ENCODE measurements around the gene VENTX. TPM values are rescaled to one million over a fixed set of nuclear protein-coding genes. Genes with fewer than 3 reads are reported as not detected.
A peak's percentile ranks its signal among the peaks of the same experiment; 100 is the strongest.

The VENTX gene
- polyA plus RNA-seq, 3 donors, result 1.4 to 56.0 (median 1.6) TPM

DNA sequence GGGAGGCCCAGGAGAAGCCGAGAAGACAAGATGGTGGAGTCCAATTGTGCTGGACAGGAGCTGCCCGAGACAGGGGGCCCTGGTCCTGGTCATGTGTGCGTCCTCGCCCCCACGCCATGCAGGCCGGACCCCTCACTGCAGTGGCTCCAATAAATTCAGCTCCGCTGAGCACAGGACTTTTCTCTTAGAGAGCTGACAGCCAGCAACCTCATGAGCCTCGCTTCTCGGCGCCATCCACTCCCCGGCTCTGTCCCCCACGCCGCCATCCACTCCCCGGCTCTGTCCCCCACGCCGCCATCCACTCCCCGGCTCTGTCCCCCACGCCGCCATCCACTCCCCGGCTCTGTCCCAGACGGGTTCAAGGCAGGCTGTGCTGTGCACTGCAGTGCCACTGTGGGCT, 10.4 kb upstream of the VENTX start:
- no peak overlapping the region for H3K9ac ChIP-seq (ENCODE audit: insufficient read depth, low read length, poor library complexity, severe bottlenecking)
- peaks cover 22 to 64% of the 10 kb centered on the region in 2 donors for H3K27me3 ChIP-seq (ENCODE audit: control insufficient read depth in 2 of 2, insufficient read depth in 2 of 2, low read length in 2 of 2)
- H3K9me3 ChIP-seq (replicated peaks in 1 of 2; ENCODE audit: control insufficient read depth in 1 of 2, insufficient read depth in 1 of 2, low read length in 2 of 2), result peaks cover under 1 to 7% of the 10 kb centered on the region in 2 donors
- no peaks in the 10 kb centered on the region for H3K79me2 ChIP-seq (ENCODE audit: insufficient read depth, low read length)
- no peak for DNase-seq
- no peak overlapping the region for H2AFZ ChIP-seq (ENCODE audit: insufficient read depth, low read depth, low read length, poor library complexity, severe bottlenecking)
- Mint-ChIP-seq H3K4me3 (peak overlapping the region in 1 of 2 donors; percentile 67), H3K4me1 (peaks cover 19% of the 10 kb centered on the region), H3K27me3 (ENCODE audit: low read depth in 3 of 3) (peaks cover 60 to 72% (median 71%) of the 10 kb centered on the region in 3 donors), H3K36me3 (peaks cover 9 to 13% of the 10 kb centered on the region in 2 donors), H3K27ac (peak overlapping the region in 1 of 7 donors; percentile 50), H3K9me3 (peaks cover 0 to 16% (median 12%) of the 10 kb centered on the region in 7 donors)
- no peaks in the 10 kb centered on the region for H4K20me1 ChIP-seq (ENCODE audit: insufficient read depth, low read length)
- no peak overlapping the region for H3K4me3 ChIP-seq (replicated peaks in 1 of 3; ENCODE audit: low read depth in 2 of 3, low read length in 3 of 3)
- intact Hi-C loops (cut with micrococcal nuclease), result no loop called here
- peaks cover 0 to 24% of the 10 kb centered on the region in 2 donors for H3K4me1 ChIP-seq (ENCODE audit: control insufficient read depth in 1 of 2, insufficient read depth in 2 of 2, low read length in 2 of 2)
- 89% methylated on average over 14 of the region's 21 CpGs for WGBS (ENCODE audit: insufficient coverage)
- no peak overlapping the region for H3K4me2 ChIP-seq (replicated peaks; ENCODE audit: extremely low read depth, low read length, poor library complexity, severe bottlenecking)
- H3K36me3 ChIP-seq (replicated peaks in 1 of 2; ENCODE audit: control insufficient read depth in 1 of 2, insufficient read depth in 2 of 2, low read length in 2 of 2), result no peaks in the 10 kb centered on the region
- H3K27ac ChIP-seq (ENCODE audit: low read depth in 1 of 2, low read length in 2 of 2), result no peak overlapping the region
- no peak for TF ChIP-seq CTCF (IDR thresholded peaks at IDR 0.05)

DNA sequence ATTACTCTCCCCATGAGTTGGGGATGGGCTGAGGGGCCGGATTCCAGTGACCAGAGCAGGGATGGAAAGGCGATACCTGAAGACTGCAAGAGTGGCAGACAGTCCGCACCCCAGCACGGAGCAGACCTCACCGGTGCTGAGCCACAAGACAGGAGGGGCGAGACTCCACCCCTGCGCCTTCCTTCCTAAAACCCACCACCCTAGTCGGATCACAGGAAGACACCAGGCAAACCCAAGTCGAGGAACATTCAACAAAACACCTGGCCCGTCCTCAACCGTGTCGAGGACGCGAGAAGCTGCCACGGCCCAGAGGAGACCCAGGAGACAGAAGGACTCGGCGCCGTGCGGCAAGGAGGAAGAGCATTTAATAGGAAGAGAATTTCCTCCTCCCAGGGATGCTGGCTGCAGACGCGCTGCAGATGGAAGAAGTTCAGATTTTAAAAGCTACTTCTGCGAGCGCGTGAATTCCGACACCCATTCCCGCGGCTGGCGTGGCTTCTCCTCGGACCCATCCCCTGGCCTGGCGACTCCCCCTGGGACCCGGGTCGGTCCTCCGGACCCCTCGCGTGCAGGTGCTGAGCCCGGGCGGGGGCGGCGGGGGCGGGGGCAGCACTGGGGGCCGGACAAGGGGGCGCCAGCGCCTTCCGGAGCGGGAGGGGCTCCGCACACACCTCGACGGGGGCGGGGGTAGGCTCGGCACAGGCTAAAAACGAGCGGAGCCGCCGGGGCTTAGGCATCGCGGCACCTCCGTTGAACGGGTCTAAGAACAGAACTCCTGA, 8.2 kb upstream of the VENTX start:
- Histone ChIP-seq H3K9me3 (replicated peaks in 1 of 2; ENCODE audit: control insufficient read depth in 1 of 2, insufficient read depth in 1 of 2, low read length in 2 of 2) (peaks cover 3 to 7% of the 10 kb centered on the region in 2 donors), H3K4me3 (replicated peaks in 1 of 3; ENCODE audit: low read depth in 2 of 3, low read length in 3 of 3) (no peak overlapping the region), H3K79me2 (ENCODE audit: insufficient read depth, low read length) (no peaks in the 10 kb centered on the region), H3K27ac (ENCODE audit: low read depth in 1 of 2, low read length in 2 of 2) (no peak overlapping the region), H3K36me3 (replicated peaks in 1 of 2; ENCODE audit: control insufficient read depth in 1 of 2, insufficient read depth in 2 of 2, low read length in 2 of 2) (no peaks in the 10 kb centered on the region), H3K9ac (ENCODE audit: insufficient read depth, low read length, poor library complexity, severe bottlenecking) (no peak overlapping the region), H4K20me1 (ENCODE audit: insufficient read depth, low read length) (no peaks in the 10 kb centered on the region), H3K4me1 (ENCODE audit: control insufficient read depth in 1 of 2, insufficient read depth in 2 of 2, low read length in 2 of 2) (peaks cover 3 to 30% of the 10 kb centered on the region in 2 donors), H3K4me2 (replicated peaks; ENCODE audit: extremely low read depth, low read length, poor library complexity, severe bottlenecking) (peak overlapping the region; percentile 4), H3K27me3 (ENCODE audit: control insufficient read depth in 2 of 2, insufficient read depth in 2 of 2, low read length in 2 of 2) (peaks cover 22 to 75% of the 10 kb centered on the region in 2 donors), H2AFZ (ENCODE audit: insufficient read depth, low read depth, low read length, poor library complexity, severe bottlenecking) (no peak overlapping the region)
- no peak for TF ChIP-seq CTCF (IDR thresholded peaks at IDR 0.05)
- Mint-ChIP-seq H3K4me1 (peaks cover 19% of the 10 kb centered on the region), H3K4me3 (peak overlapping the region in 1 of 2 donors; percentile 90), H3K27me3 (ENCODE audit: low read depth in 3 of 3) (peaks cover 70 to 80% (median 78%) of the 10 kb centered on the region in 3 donors), H3K9me3 (peaks cover 2 to 22% (median 16%) of the 10 kb centered on the region in 7 donors), H3K27ac (peak overlapping the region in 1 of 7 donors; percentile 15), H3K36me3 (peaks cover 9 to 13% of the 10 kb centered on the region in 2 donors)
- intact Hi-C loops (cut with micrococcal nuclease), result loop anchor here in 1 of 2 donors (10.0 kb wide), 1 partner anchor 85 kb away; no protein-coding TSS in a partner anchor
- 11% methylated on average over 50 of the region's 58 CpGs for WGBS (ENCODE audit: insufficient coverage)
- DNase-seq, result no peak
